H1 (cell line): Measurements from ENCODE around the gene CPZ. TPM values are rescaled to one million over a fixed set of nuclear protein-coding genes. Genes with fewer than 3 reads are reported as not detected.

ENCODE experiments used
- BCL11A ChIP-seq, 2 experiments: IDR thresholded peaks; one replicate each; pipeline ENCODE4 v1.6.1; 2011; ENCODE audit warnings: low read depth in 2 of 2, low read length in 2 of 2, mild to moderate bottlenecking in 2 of 2
- CBX8 ChIP-seq: fragments of 300-800, 300-1000 bp; sonication (generic); IDR thresholded peaks from 2 replicates; pipeline ENCODE4 v1.7.1; 2016; ENCODE audit warnings: low read depth, low read length, borderline replicate concordance
- JUN ChIP-seq: IDR thresholded peaks from 2 replicates; pipeline ENCODE4 v1.6.1; 2011; ENCODE audit warnings: low read depth, mild to moderate bottlenecking, improper control_type of control experiment, low read length
- PHF8 ChIP-seq: fragments of 200-600 bp; sonication (generic); conservative IDR thresholded peaks from 2 replicates; pipeline ENCODE4 v1.7.1; 2012; ENCODE audit warnings: low read depth, mild to moderate bottlenecking, inconsistent platforms, low read length, moderate library complexity
- RNF2 ChIP-seq: fragments of 200-900, 300-1000 bp; sonication (generic); IDR thresholded peaks from 2 replicates; pipeline ENCODE4 v1.7.1; 2016; ENCODE audit warnings: borderline replicate concordance, low read depth, mild to moderate bottlenecking, antibody characterized with exemption, low read length; ENCODE audit not compliant: poor library complexity, severe bottlenecking; ENCODE audit errors: missing control alignments
- polyA plus RNA-seq, 7 experiments: library from polyadenylated mRNA; depleted of rRNA in 3 of 7; stranded (reverse) in 5 of 7; unstranded in 2 of 7; fragments of >200 nt in 5 of 7; fragments of 200-250 nt in 2 of 7; gene quantifications; 1 replicate in 5 of 7; 2 replicates in 1 of 7; 4 replicates in 1 of 7; pipeline versions ENCODE4 v1.2.1 to v1.2.3, GENCODE V29; 2011 to 2013; ENCODE audit warnings: missing spikeins in 2 of 7, mixed read lengths in 2 of 7
- total RNA-seq: library from RNA; stranded (reverse); fragmentation: NEBNext Ultra II Directional; extraction: Animal tissue kit (Norgen Biotek cat#: 25700); gene quantifications from 2 replicates; pipeline ENCODE4 v1.2.1, GENCODE V29; 2021

The CPZ gene
- total and polyA plus RNA-seq, 2 of the 8 experiments (the other 6 are each of a cell fraction or from before 2014, with no cell fraction given), result 28.8 to 40.7 TPM

GRCh38 chr4:8602686-8603430 is 10.3 kb downstream of the CPZ start (continued):
- TF ChIP-seq RNF2, result no peak
- no peak for TF ChIP-seq BCL11A (IDR thresholded peaks at IDR 0.05; ENCODE audit: low read depth in 2 of 2, low read length in 2 of 2)
- TF ChIP-seq JUN, result no peak
- no peak for TF ChIP-seq CBX8
- no peak for TF ChIP-seq PHF8
- TF ChIP-seq, all 59 proteins: peak for 0
